ENCODE data around the gene PHF19.

Gene PHF19

GRCh38 chr9:120894321-120895148, 17.5 kb upstream of the PHF19 start:
- H3K4me3 ChIP-seq (ENCODE audit: low read depth, low read length): no peak overlapping the region
- DNase-seq (ENCODE audit: low read depth): no peak

GRCh38 chr9:120893611-120894307, 16.8 kb upstream of the PHF19 start:
- DNase-seq (ENCODE audit: low read depth): no peak
- H3K4me3 ChIP-seq (ENCODE audit: low read depth, low read length): no peak overlapping the region
- TF ChIP-seq CTCF (IDR thresholded peaks at IDR 0.05; ENCODE audit: low read depth, low read length) (no peak), MAX (IDR thresholded peaks at IDR 0.05; ENCODE audit: low read depth, low read length) (no peak), MYC (IDR thresholded peaks at IDR 0.05; ENCODE audit: low read depth, low read length) (no peak), POLR2A (IDR thresholded peaks at IDR 0.05; ENCODE audit: extremely low read depth, insufficient read length) (no peak)

More at GRCh38 chr9:120894321-120895148, 17.5 kb upstream of the PHF19 start:
- TF ChIP-seq MYC (IDR thresholded peaks at IDR 0.05; ENCODE audit: low read depth, low read length) (no peak), POLR2A (IDR thresholded peaks at IDR 0.05; ENCODE audit: extremely low read depth, insufficient read length) (no peak), CTCF (IDR thresholded peaks at IDR 0.05; ENCODE audit: low read depth, low read length) (no peak), MAX (IDR thresholded peaks at IDR 0.05; ENCODE audit: low read depth, low read length) (no peak)

- DNase-seq (ENCODE audit: low read depth): peak; percentile 95
Observed at GRCh38 chr9:120892748-120893610, 16.0 kb upstream of the PHF19 start.

GRCh38 chr9:120891884-120892747, 15.1 kb upstream of the PHF19 start:
- TF ChIP-seq CTCF (IDR thresholded peaks at IDR 0.05; ENCODE audit: low read depth, low read length) (no peak), MAX (IDR thresholded peaks at IDR 0.05; ENCODE audit: low read depth, low read length) (no peak), MYC (IDR thresholded peaks at IDR 0.05; ENCODE audit: low read depth, low read length) (no peak), POLR2A (IDR thresholded peaks at IDR 0.05; ENCODE audit: extremely low read depth, insufficient read length) (no peak)
- DNase-seq (ENCODE audit: low read depth): no peak
- H3K4me3 ChIP-seq (ENCODE audit: low read depth, low read length): no peak overlapping the region

More at GRCh38 chr9:120892748-120893610, 16.0 kb upstream of the PHF19 start:
- TF ChIP-seq CTCF (IDR thresholded peaks at IDR 0.05; ENCODE audit: low read depth, low read length) (no peak), MYC (IDR thresholded peaks at IDR 0.05; ENCODE audit: low read depth, low read length) (peak; percentile 72), MAX (IDR thresholded peaks at IDR 0.05; ENCODE audit: low read depth, low read length) (peak; percentile 46; the same call in 1 of the 2 replicates), POLR2A (IDR thresholded peaks at IDR 0.05; ENCODE audit: extremely low read depth, insufficient read length) (no peak)
- H3K4me3 ChIP-seq (ENCODE audit: low read depth, low read length): no peak overlapping the region
